Upper lobe of right lung (tissue), 1 donor: Measurements from ENCODE around the gene ERC2. TPM values are rescaled to one million over a fixed set of nuclear protein-coding genes. Genes with fewer than 3 reads are reported as not detected.

Experiments used
- ATAC-seq: fragments of 200-7000 bp; cut with Tn5 transposase; one replicate; pipeline ENCODE4 v1.9.1; 2020; ENCODE audit warnings: mild to moderate bottlenecking, moderate library complexity
- DNase-seq: peaks from one replicate; pipeline ENCODE4 v3.0.0-alpha.2; 2020
- H3K27ac ChIP-seq: fragments of 200-600 bp; one replicate; pipeline ENCODE4 v1.8.0; 2022
- H3K27me3 ChIP-seq: fragments of 200-600 bp; one replicate; pipeline ENCODE4 v1.8.0; 2022; ENCODE audit warnings: mild to moderate bottlenecking
- H3K36me3 ChIP-seq: fragments of 200-600 bp; one replicate; pipeline ENCODE4 v1.8.0; 2022
- H3K4me1 ChIP-seq: fragments of 200-600 bp; one replicate; pipeline ENCODE4 v1.8.0; 2022
- H3K4me3 ChIP-seq: fragments of 200-600 bp; one replicate; pipeline ENCODE4 v1.8.0; 2022; ENCODE audit warnings: mild to moderate bottlenecking
- H3K9me3 ChIP-seq: fragments of 200-600 bp; one replicate; pipeline ENCODE4 v1.8.0; 2022
- intact Hi-C: fragments of 100-400 bp; cut with DNase I; formaldehyde crosslinking; loops from one replicate; pipeline ENCODE4 v1.11.0; 2022
- total RNA-seq: library from RNA; stranded (reverse); fragmentation: NEBNext Ultra II Directional; extraction: Animal tissue kit (Norgen Biotek cat#: 25700); gene quantifications from one replicate; pipeline ENCODE4 v1.2.1, GENCODE V29; 2021
- TF ChIP-seq, protein P1 (sequence below): fragments of 200-600 bp; IDR thresholded peaks from one replicate; pipeline ENCODE4 v1.8.0; 2022; ENCODE audit warnings: antibody characterized with exemption
- donor health status: DM: no; HTN: yes; CAD: no; lungs with severe emphysema.

Gene ERC2
- total RNA-seq, 1 donor from 2014 or later: 1.4 TPM

DNA sequence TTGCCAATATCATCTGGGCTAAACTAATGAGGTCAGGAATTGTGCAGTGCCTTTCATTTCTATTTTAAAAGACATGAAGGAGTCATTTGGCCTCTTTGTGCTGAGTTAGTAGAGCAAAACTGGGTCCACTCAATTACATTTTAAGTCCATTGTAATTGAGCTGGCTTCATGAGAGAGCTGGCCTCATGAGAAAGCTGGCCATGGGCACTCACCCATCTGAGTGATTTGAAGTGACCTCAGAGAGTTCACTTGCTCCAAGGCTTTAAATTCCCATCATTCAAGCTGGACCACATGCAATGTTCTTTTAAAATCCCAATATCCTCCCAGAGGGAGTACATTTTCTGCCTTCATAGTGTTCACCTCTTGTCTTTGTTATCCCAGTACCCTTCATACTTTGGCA lies 645.3 kb downstream of the ERC2 start:
- H3K4me3 ChIP-seq: no peak overlapping the region
- intact Hi-C loops: no loop called here
- peaks cover 10% of the 10 kb centered on the region for H3K4me1 ChIP-seq
- H3K27ac ChIP-seq: no peak overlapping the region
- ATAC-seq: no peak
- H3K9me3 ChIP-seq: no peaks in the 10 kb centered on the region
- no peaks in the 10 kb centered on the region for H3K36me3 ChIP-seq
- TF ChIP-seq, protein P1, sequence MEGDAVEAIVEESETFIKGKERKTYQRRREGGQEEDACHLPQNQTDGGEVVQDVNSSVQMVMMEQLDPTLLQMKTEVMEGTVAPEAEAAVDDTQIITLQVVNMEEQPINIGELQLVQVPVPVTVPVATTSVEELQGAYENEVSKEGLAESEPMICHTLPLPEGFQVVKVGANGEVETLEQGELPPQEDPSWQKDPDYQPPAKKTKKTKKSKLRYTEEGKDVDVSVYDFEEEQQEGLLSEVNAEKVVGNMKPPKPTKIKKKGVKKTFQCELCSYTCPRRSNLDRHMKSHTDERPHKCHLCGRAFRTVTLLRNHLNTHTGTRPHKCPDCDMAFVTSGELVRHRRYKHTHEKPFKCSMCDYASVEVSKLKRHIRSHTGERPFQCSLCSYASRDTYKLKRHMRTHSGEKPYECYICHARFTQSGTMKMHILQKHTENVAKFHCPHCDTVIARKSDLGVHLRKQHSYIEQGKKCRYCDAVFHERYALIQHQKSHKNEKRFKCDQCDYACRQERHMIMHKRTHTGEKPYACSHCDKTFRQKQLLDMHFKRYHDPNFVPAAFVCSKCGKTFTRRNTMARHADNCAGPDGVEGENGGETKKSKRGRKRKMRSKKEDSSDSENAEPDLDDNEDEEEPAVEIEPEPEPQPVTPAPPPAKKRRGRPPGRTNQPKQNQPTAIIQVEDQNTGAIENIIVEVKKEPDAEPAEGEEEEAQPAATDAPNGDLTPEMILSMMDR: no peak
- H3K27me3 ChIP-seq: no peaks in the 10 kb centered on the region
- no peak for DNase-seq

DNA sequence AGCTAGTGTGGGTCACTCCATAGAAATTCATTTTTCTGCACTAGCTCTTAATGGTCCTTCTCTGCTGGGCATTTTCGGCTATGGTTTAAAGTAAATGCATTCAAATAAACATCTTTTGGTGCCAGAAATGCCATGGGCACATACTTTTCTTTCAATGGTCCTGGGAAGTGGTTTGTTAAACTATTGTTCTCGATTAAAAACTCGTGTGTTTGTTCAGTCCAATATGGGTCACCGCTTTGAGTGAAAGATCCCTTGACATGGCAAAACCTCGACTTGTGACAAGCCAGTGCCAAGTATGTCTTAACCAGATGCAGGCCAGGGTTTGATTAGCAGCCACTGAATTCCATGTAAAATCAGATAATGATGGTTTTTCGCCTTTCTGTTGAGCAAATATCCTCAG lies 649.3 kb downstream of the ERC2 start:
- ATAC-seq (no peak), DNase-seq (no peak)
- Histone ChIP-seq H3K9me3 (no peaks in the 10 kb centered on the region), H3K36me3 (no peaks in the 10 kb centered on the region), H3K4me3 (no peak overlapping the region), H3K27me3 (no peaks in the 10 kb centered on the region), H3K27ac (no peak overlapping the region), H3K4me1 (no peaks in the 10 kb centered on the region)
- intact Hi-C loops: no loop called here
- TF ChIP-seq, protein P1: no peak

DNA sequence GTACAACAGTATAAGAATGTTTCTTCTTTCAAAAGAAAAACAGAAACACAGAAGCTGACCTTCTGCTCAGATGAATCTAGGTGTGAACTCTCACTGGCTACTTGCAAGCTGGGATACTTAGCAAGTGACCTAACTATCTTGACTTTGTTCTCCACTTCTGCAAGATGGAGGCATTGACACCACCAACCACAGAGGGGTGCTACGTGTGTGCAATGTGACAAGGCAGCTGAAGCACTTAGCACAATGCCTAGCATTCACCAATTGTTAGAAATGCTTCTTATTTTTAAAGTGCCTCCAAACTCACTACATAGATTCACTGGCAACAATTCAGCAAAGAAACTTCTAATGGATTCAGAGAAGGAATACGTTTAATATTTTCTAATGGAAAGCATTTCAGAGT lies 649.8 kb downstream of the ERC2 start:
- ATAC-seq: no peak
- Histone ChIP-seq H3K4me1 (no peaks in the 10 kb centered on the region), H3K36me3 (no peaks in the 10 kb centered on the region), H3K4me3 (no peak overlapping the region), H3K27me3 (no peaks in the 10 kb centered on the region), H3K27ac (no peak overlapping the region), H3K9me3 (no peaks in the 10 kb centered on the region)
- intact Hi-C loops: no loop called here
- TF ChIP-seq, protein P1: no peak
- DNase-seq: no peak

DNA sequence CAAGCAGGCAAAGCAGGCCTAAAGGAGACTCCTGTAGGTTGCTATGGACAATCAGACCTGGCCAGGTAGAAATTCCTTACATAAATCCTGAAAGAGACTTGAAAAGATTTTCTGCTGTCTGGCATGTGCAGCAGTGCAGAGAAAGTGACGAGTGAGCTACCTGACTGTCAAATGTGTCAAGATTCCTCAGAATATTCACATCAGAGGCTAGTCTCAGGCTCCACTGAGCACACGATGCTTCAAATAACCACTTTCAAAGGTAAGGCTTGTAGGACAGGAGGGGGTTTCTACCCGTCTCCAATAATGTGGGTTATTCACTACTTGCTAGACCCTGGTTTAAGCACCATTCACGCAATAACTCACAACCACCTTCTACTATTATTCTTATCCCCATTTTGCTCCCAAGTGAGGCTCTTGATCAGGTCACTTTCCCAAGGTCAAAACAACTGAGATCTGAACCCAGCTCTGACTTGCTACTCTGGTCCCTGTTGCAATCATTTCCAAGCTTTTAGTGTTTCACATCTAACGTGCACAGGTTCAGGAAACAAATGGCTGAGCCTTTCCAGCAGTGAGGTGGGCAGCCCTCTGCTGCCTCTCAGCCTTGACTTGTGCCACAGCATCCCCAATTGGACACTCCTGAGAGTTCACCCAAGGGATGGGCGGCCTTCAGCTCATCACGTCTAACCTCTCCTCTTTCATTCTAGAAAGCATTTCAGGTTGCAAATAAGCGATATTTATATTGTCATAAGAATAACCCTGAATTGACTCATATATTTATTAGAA lies 651.3 kb downstream of the ERC2 start:
- Histone ChIP-seq H3K36me3 (no peaks in the 10 kb centered on the region), H3K9me3 (no peaks in the 10 kb centered on the region), H3K27ac (no peak overlapping the region), H3K27me3 (no peaks in the 10 kb centered on the region), H3K4me1 (peaks cover 5% of the 10 kb centered on the region), H3K4me3 (no peak overlapping the region)
- TF ChIP-seq, protein P1: no peak
- ATAC-seq: no peak
- no peak for DNase-seq
- intact Hi-C loops: no loop called here

DNA sequence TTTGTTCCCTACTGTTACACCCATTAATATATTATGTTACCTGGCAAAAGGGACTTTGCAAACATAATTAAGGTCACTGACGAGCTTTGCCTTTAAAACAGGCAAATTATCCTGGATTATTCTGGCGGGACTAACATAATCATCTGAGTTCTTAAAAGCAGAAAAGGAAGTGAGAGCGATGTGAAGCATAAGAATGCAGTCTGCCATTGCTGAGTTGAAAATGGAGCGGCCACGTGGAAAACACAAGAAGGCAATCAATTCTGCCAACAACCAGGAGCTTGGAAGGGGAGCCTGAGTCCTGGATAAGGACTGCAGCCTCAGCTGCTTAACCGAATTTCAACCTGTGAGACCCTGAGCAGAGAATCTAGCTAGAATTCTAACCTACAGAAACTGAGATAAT lies 653.0 kb downstream of the ERC2 start:
- peaks cover 5% of the 10 kb centered on the region for H3K4me1 ChIP-seq
- no peaks in the 10 kb centered on the region for H3K36me3 ChIP-seq
- DNase-seq (no peak), ATAC-seq (no peak)
- no peak overlapping the region for H3K27ac ChIP-seq
- H3K27me3 ChIP-seq: no peaks in the 10 kb centered on the region
- TF ChIP-seq, protein P1: no peak
- no peak overlapping the region for H3K4me3 ChIP-seq
- H3K9me3 ChIP-seq: no peaks in the 10 kb centered on the region
- intact Hi-C loops: no loop called here
